ENCODE data around the gene BRD4.

BRD4 gene

GRCh38 chr19:15220833-15221232, 111.5 kb downstream of the BRD4 start:
- TF ChIP-seq, protein P1, sequence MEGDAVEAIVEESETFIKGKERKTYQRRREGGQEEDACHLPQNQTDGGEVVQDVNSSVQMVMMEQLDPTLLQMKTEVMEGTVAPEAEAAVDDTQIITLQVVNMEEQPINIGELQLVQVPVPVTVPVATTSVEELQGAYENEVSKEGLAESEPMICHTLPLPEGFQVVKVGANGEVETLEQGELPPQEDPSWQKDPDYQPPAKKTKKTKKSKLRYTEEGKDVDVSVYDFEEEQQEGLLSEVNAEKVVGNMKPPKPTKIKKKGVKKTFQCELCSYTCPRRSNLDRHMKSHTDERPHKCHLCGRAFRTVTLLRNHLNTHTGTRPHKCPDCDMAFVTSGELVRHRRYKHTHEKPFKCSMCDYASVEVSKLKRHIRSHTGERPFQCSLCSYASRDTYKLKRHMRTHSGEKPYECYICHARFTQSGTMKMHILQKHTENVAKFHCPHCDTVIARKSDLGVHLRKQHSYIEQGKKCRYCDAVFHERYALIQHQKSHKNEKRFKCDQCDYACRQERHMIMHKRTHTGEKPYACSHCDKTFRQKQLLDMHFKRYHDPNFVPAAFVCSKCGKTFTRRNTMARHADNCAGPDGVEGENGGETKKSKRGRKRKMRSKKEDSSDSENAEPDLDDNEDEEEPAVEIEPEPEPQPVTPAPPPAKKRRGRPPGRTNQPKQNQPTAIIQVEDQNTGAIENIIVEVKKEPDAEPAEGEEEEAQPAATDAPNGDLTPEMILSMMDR (IDR thresholded peaks at IDR 0.05; ENCODE audit: low read depth, low read length), result no peak
- DNase-seq (ENCODE audit: extremely low read depth, low read depth), result no peak

GRCh38 chr19:15218501-15218900, 113.8 kb downstream of the BRD4 start:
- TF ChIP-seq, protein P1 (IDR thresholded peaks at IDR 0.05; ENCODE audit: low read depth, low read length), result no peak
- no peak for DNase-seq (ENCODE audit: extremely low read depth, low read depth)

GRCh38 chr19:15216363-15216762, 116.0 kb downstream of the BRD4 start:
- no peak for DNase-seq (ENCODE audit: extremely low read depth, low read depth)
- TF ChIP-seq, protein P1 (IDR thresholded peaks at IDR 0.05; ENCODE audit: low read depth, low read length), result no peak

- DNase-seq (ENCODE audit: extremely low read depth, low read depth), result no peak
These were observed 118.5 kb downstream of the BRD4 start for GRCh38 chr19:15213715-15214381.

GRCh38 chr19:15212711-15213110, 119.6 kb downstream of the BRD4 start:
- no peak for DNase-seq (ENCODE audit: extremely low read depth, low read depth)
- TF ChIP-seq, protein P1 (IDR thresholded peaks at IDR 0.05; ENCODE audit: low read depth, low read length), result no peak

More at GRCh38 chr19:15213715-15214381, 118.5 kb downstream of the BRD4 start:
- TF ChIP-seq, protein P1 (IDR thresholded peaks at IDR 0.05; ENCODE audit: low read depth, low read length), result no peak

DNA sequence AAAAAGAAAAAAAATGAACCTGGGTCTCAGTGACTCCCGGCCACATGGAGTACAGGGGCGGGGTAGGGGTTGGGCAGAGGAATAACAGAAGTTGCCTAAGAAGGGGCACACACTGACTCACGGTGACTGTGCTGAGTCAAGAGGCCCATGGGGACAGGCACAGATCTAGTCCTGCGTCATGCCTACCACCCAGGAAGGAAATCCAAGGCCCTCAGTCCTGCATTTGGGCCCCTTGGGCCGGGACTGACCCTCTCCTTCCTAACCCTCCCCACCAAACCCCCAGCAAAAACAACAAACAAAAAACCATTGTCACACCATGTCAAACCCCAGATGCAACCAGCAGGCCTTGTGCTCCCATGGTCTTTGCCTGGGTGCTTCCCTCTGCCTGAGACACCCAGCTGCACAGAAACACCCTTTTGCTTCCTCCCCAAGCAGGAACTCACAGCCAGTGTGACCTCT, 122.0 kb downstream of the BRD4 start:
- no peak for DNase-seq (ENCODE audit: extremely low read depth, low read depth)
- TF ChIP-seq, protein P1 (IDR thresholded peaks at IDR 0.05; ENCODE audit: low read depth, low read length), result no peak

DNA sequence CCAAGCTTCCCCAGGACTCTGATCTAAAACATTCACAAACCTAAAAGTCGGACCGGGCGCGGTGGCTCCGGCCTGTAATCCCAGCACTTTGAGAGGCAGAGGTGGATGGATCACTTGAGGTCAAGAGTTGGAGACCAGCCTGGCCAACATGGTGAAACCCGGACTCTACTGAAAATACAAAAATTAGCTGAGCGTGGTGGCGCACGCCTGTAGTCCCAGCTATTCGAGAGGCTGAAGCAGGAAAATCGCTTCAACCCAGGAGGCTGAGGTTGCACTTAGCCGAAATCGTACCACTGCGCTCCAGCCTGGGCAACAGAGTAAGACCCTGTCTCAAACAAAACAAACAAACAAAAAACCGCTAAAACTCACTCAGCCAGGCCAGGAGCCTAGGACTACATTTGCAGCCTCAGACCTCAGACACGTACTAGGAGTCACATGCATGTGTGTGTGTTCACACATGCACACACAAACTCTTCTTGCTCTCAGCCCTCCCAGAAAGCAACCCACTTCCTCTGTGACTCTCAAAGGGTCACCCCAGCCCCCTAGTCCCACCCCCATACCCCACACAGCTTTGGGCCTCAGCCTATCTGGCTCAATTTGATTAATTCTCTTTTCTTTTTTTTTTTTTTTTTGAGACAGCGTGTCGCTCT, 130.8 kb downstream of the BRD4 start:
- TF ChIP-seq, protein P1 (IDR thresholded peaks at IDR 0.05; ENCODE audit: low read depth, low read length), result no peak
- DNase-seq (ENCODE audit: extremely low read depth, low read depth), result no peak

Data from AG09319 (cell line).